H1 (cell line): ENCODE data around the gene CEP250. TPM values are rescaled to one million over a fixed set of nuclear protein-coding genes. Genes with fewer than 3 reads are reported as not detected.

Source experiments
- CTCF ChIA-PET: fragments of 300-600 bp; sonication (Branson Sonifier 250); formaldehyde crosslinking; loops from one replicate; lab custom pipeline; 2021; ENCODE audit not compliant: partially characterized antibody; lab: Charles Lee
- POLR2A ChIA-PET: fragments of 300-600 bp; sonication (Branson Sonifier 250); formaldehyde crosslinking; loops from one replicate; lab custom pipeline; 2021; ENCODE audit warnings: inconsistent platforms; ENCODE audit not compliant: partially characterized antibody; lab: Charles Lee
- DNase-seq, 2 experiments: peaks; one replicate each; pipeline versions ENCODE4 v3.0.0 to v3.0.0-alpha.2; 2010 to 2022; ENCODE audit warnings: low spot score in 2 of 2, low read depth in 1 of 2, mixed read lengths in 1 of 2
- FAIRE-seq: peaks from 2 replicates; lab custom pipeline; 2011; peaks lifted over from hg19 to GRCh38; lab: Jason Lieb, UNC
- H2AFZ ChIP-seq: 2 replicates; pipeline ENCODE4 v1.8.1; 2012; ENCODE audit warnings: low read length, inconsistent platforms
- H2AK5ac ChIP-seq: 2 replicates; pipeline ENCODE4 v1.6.1; 2013; ENCODE audit warnings: low read depth, low read length
- H2BK120ac ChIP-seq: replicated peaks from 2 replicates; pipeline ENCODE3; 2013; ENCODE audit warnings: low read depth, low read length, inconsistent platforms
- H2BK12ac ChIP-seq: 2 replicates; pipeline ENCODE4 v1.6.1; 2013; ENCODE audit warnings: low read depth, low read length
- H2BK15ac ChIP-seq: 2 replicates; pipeline ENCODE4 v1.6.1; 2013; ENCODE audit warnings: low read length
- H2BK20ac ChIP-seq: 2 replicates; pipeline ENCODE4 v1.6.1; 2013; ENCODE audit warnings: low read length
- H2BK5ac ChIP-seq: 2 replicates; pipeline ENCODE4 v1.6.1; 2013; ENCODE audit warnings: low read depth, low read length
- H3K14ac ChIP-seq: 2 replicates; pipeline ENCODE4 v1.6.1; 2013; ENCODE audit warnings: inconsistent platforms; ENCODE audit not compliant: insufficient read length
- H3K18ac ChIP-seq: 2 replicates; pipeline ENCODE4 v1.6.1; 2013; ENCODE audit warnings: low read length; ENCODE audit errors: extremely low read depth
- H3K23ac ChIP-seq: 2 replicates; pipeline ENCODE4 v1.6.1; 2013; ENCODE audit warnings: inconsistent platforms; ENCODE audit not compliant: insufficient read length
- H3K23me2 ChIP-seq: 2 replicates; pipeline ENCODE4 v1.6.1; 2013; ENCODE audit warnings: low read depth, low read length
- H3K27ac ChIP-seq: 2 replicates; pipeline ENCODE4 v1.6.1; 2011; ENCODE audit warnings: low read depth, low read length, inconsistent platforms
- H3K27me3 ChIP-seq, 4 experiments: replicated peaks in 1 of 4; 1 replicate in 1 of 4; 2 replicates in 3 of 4; pipeline versions ENCODE4 v1.6.1 to v1.8.1; 2011 to 2013; ENCODE audit warnings: low read length in 3 of 4, mild to moderate bottlenecking in 3 of 4, inconsistent platforms in 2 of 4, mixed read lengths in 2 of 4, moderate library complexity in 1 of 4; ENCODE audit not compliant: control insufficient read depth in 3 of 4, insufficient read depth in 3 of 4; ENCODE audit errors: extremely low read depth in 1 of 4
- H3K36me3 ChIP-seq, 4 experiments: 2 replicates each; pipeline versions ENCODE4 v1.6.1 to v1.8.1; 2011 to 2013; ENCODE audit warnings: mild to moderate bottlenecking in 4 of 4, low read length in 3 of 4, moderate library complexity in 2 of 4, control low read depth in 1 of 4, inconsistent platforms in 1 of 4; ENCODE audit not compliant: insufficient read depth in 4 of 4, control insufficient read depth in 2 of 4
- H3K4ac ChIP-seq: replicated peaks from 2 replicates; pipeline ENCODE3; 2013; ENCODE audit warnings: low read length, low read depth, mixed read lengths, inconsistent platforms; ENCODE audit not compliant: insufficient read length
- H3K4me1 ChIP-seq, 4 experiments: replicated peaks in 1 of 4; 1 replicate in 1 of 4; 2 replicates in 3 of 4; pipeline versions ENCODE4 v1.6.1 to v1.8.1; 2011 to 2013; ENCODE audit warnings: low read length in 3 of 4, inconsistent platforms in 2 of 4, mixed read lengths in 1 of 4; ENCODE audit not compliant: insufficient read depth in 4 of 4, control insufficient read depth in 3 of 4
- H3K4me2 ChIP-seq, 2 experiments: 2 replicates each; pipeline versions ENCODE4 v1.6.1 to v1.8.1; 2011 to 2013; ENCODE audit warnings: low read depth in 2 of 2, low read length in 2 of 2, control low read depth in 1 of 2, inconsistent platforms in 1 of 2, mild to moderate bottlenecking in 1 of 2; ENCODE audit not compliant: insufficient read depth in 1 of 2
- H3K4me3 ChIP-seq, 4 experiments: fragments of 200-600, 300-600 bp in 1 of 4; sonication (generic), shearing (Covaris generic), sonication (Bioruptor Twin) in 1 of 4; 2 replicates each; pipeline versions ENCODE4 v1.5.1 to v1.8.1; 2011 to 2016; ENCODE audit warnings: low read length in 4 of 4, low read depth in 3 of 4, control low read depth in 2 of 4, inconsistent platforms in 2 of 4, mild to moderate bottlenecking in 2 of 4, mixed read lengths in 1 of 4, moderate library complexity in 1 of 4; ENCODE audit not compliant: insufficient read depth in 2 of 4; ENCODE audit errors: extremely low read depth in 1 of 4
- H3K56ac ChIP-seq: replicated peaks from 2 replicates; pipeline ENCODE3; 2013; ENCODE audit warnings: low read depth, mild to moderate bottlenecking, mixed read lengths, low read length, inconsistent platforms; ENCODE audit not compliant: insufficient read length
- H3K79me1 ChIP-seq: 2 replicates; pipeline ENCODE4 v1.6.1; 2013; ENCODE audit warnings: low read depth, low read length, control low read depth
- H3K79me2 ChIP-seq, 2 experiments: 2 replicates each; pipeline versions ENCODE4 v1.6.1 to v1.8.1; 2012 to 2013; ENCODE audit warnings: low read length in 2 of 2, mild to moderate bottlenecking in 2 of 2, inconsistent platforms in 1 of 2; ENCODE audit not compliant: insufficient read depth in 2 of 2, control insufficient read depth in 1 of 2
- H3K9ac ChIP-seq, 4 experiments: replicated peaks in 1 of 4; 1 replicate in 1 of 4; 2 replicates in 3 of 4; pipeline versions ENCODE4 v1.6.1 to v1.8.1; 2011 to 2013; ENCODE audit warnings: low read depth in 3 of 4, low read length in 3 of 4, control low read depth in 2 of 4, mild to moderate bottlenecking in 2 of 4, moderate library complexity in 2 of 4, inconsistent platforms in 1 of 4; ENCODE audit errors: extremely low read depth in 1 of 4
- H3K9me3 ChIP-seq, 2 experiments: 2 replicates each; pipeline versions ENCODE4 v1.6.1 to v1.8.1; 2012 to 2013; ENCODE audit warnings: mild to moderate bottlenecking in 2 of 2, moderate library complexity in 2 of 2, control low read depth in 1 of 2, inconsistent platforms in 1 of 2, low read depth in 1 of 2, low read length in 1 of 2, mixed read lengths in 1 of 2; ENCODE audit not compliant: insufficient read depth in 2 of 2
- H4K20me1 ChIP-seq, 2 experiments: replicated peaks in 1 of 2; 2 replicates each; pipeline versions ENCODE3 to v1.8.1; 2011 to 2013; ENCODE audit warnings: inconsistent platforms in 2 of 2, low read length in 2 of 2, mild to moderate bottlenecking in 1 of 2; ENCODE audit not compliant: insufficient read depth in 2 of 2, control insufficient read depth in 1 of 2
- H4K5ac ChIP-seq: 2 replicates; pipeline ENCODE4 v1.6.1; 2013; ENCODE audit warnings: low read length, low read depth, mixed read lengths, inconsistent platforms; ENCODE audit not compliant: insufficient read length
- H4K8ac ChIP-seq: 2 replicates; pipeline ENCODE4 v1.8.0; 2013; ENCODE audit warnings: mild to moderate bottlenecking, moderate library complexity, low read length, inconsistent platforms; ENCODE audit not compliant: insufficient read depth; ENCODE audit errors: extremely low read depth
- H4K91ac ChIP-seq: replicated peaks from 2 replicates; pipeline ENCODE3; 2013; ENCODE audit warnings: low read length, mixed read lengths, inconsistent platforms; ENCODE audit not compliant: insufficient read length
- BACH1 ChIP-seq: IDR thresholded peaks from 2 replicates; pipeline ENCODE4 v1.6.1; 2012; ENCODE audit warnings: low read length, improper control_type of control experiment
- BRCA1 ChIP-seq: IDR thresholded peaks from 2 replicates; pipeline ENCODE4 v1.6.1; 2012; ENCODE audit warnings: low read depth, low read length, improper control_type of control experiment
- CBX8 ChIP-seq: fragments of 300-800, 300-1000 bp; sonication (generic); IDR thresholded peaks from 2 replicates; pipeline ENCODE4 v1.7.1; 2016; ENCODE audit warnings: low read depth, low read length, borderline replicate concordance
- CHD1 ChIP-seq: IDR thresholded peaks from 2 replicates; pipeline ENCODE4 v1.6.1; 2012; ENCODE audit warnings: low read depth, low read length, improper control_type of control experiment
- CHD2 ChIP-seq: IDR thresholded peaks from 2 replicates; pipeline ENCODE4 v1.6.1; 2012; ENCODE audit warnings: low read length, improper control_type of control experiment
- HDAC2 ChIP-seq, 2 experiments: fragments of 300-600 bp in 1 of 2; sonication (generic) in 1 of 2; IDR thresholded peaks; 2 replicates each; pipeline ENCODE4 v1.6.1; 2011 to 2012; ENCODE audit warnings: low read depth in 2 of 2, low read length in 2 of 2, mild to moderate bottlenecking in 2 of 2, moderate library complexity in 2 of 2, borderline replicate concordance in 1 of 2, inconsistent platforms in 1 of 2
- JUND ChIP-seq: IDR thresholded peaks from 2 replicates; pipeline ENCODE4 v1.6.1; 2011; ENCODE audit warnings: mild to moderate bottlenecking, improper control_type of control experiment, low read length
- NANOG ChIP-seq: IDR thresholded peaks from 2 replicates; pipeline ENCODE4 v1.6.1; 2011; ENCODE audit warnings: low read length, low read depth, mild to moderate bottlenecking, inconsistent platforms; ENCODE audit not compliant: insufficient read depth, poor library complexity, severe bottlenecking
- POLR2AphosphoS5 ChIP-seq: IDR thresholded peaks from 2 replicates; pipeline ENCODE4 v1.6.1; 2011; ENCODE audit warnings: low read depth, low read length
- RFX5 ChIP-seq: IDR thresholded peaks from 2 replicates; pipeline ENCODE4 v1.6.1; 2011; ENCODE audit warnings: low read depth, low read length, improper control_type of control experiment, borderline replicate concordance
- SP4 ChIP-seq: IDR thresholded peaks from 2 replicates; pipeline ENCODE4 v1.6.1; 2012; ENCODE audit warnings: low read length, inconsistent platforms
- TAF1 ChIP-seq: IDR thresholded peaks from 2 replicates; pipeline ENCODE4 v1.6.1; 2011; ENCODE audit warnings: mild to moderate bottlenecking, low read depth, low read length
- TCF12 ChIP-seq: IDR thresholded peaks from 2 replicates; pipeline ENCODE4 v1.6.1; 2011; ENCODE audit warnings: low read depth, mild to moderate bottlenecking, low read length
- ZNF274 ChIP-seq: IDR thresholded peaks from 2 replicates; pipeline ENCODE4 v1.7.0; 2012; ENCODE audit warnings: low read length, borderline replicate concordance; ENCODE audit errors: extremely low read depth
- WGBS, 2 experiments: shearing (Covaris generic) in 1 of 2; methylation state at CpG; one replicate each; pipeline versions ENCODE4 v1.1.6 to v1.1.7; 2013 to 2015; ENCODE audit warnings: low lambda C conversion rate in 2 of 2, mixed read lengths in 2 of 2, inconsistent platforms in 1 of 2, low coverage in 1 of 2, missing lambda C conversion rate in 1 of 2; ENCODE audit not compliant: insufficient replicate concordance in 2 of 2, insufficient coverage in 1 of 2, insufficient read length in 1 of 2; ENCODE audit errors: extremely low coverage in 1 of 2, missing lambda C conversion rate in 1 of 2; 5-methylcytosine and 5-hydroxymethylcytosine counted together
- polyA plus RNA-seq, 7 experiments: library from polyadenylated mRNA; depleted of rRNA in 3 of 7; stranded (reverse) in 5 of 7; unstranded in 2 of 7; fragments of >200 nt in 5 of 7; fragments of 200-250 nt in 2 of 7; gene quantifications; 1 replicate in 5 of 7; 2 replicates in 1 of 7; 4 replicates in 1 of 7; pipeline versions ENCODE4 v1.2.1 to v1.2.3, GENCODE V29; 2011 to 2013; ENCODE audit warnings: missing spikeins in 2 of 7, mixed read lengths in 2 of 7
- total RNA-seq: library from RNA; stranded (reverse); fragmentation: NEBNext Ultra II Directional; extraction: Animal tissue kit (Norgen Biotek cat#: 25700); gene quantifications from 2 replicates; pipeline ENCODE4 v1.2.1, GENCODE V29; 2021

The CEP250 gene
- total and polyA plus RNA-seq, 2 of the 8 experiments (the other 6 are each of a cell fraction or from before 2014, with no cell fraction given) = 2.6 to 33.7 TPM

GRCh38 chr20:35479798-35480197 is 24.4 kb downstream of the CEP250 start:
- Histone ChIP-seq H3K79me2 (no peaks in the 10 kb centered on the region), H2AFZ (no peak overlapping the region), H3K14ac (no peak overlapping the region), H3K9me3 (no peaks in the 10 kb centered on the region), H3K4me3 (no peak overlapping the region), H3K23me2 (no peaks in the 10 kb centered on the region), H3K27ac (no peak overlapping the region), H2BK120ac (no peak overlapping the region), H3K79me1 (no peaks in the 10 kb centered on the region), H4K20me1 (peaks cover 0 to under 1% of the 10 kb centered on the region in 2 experiments), H3K36me3 (peaks cover 13 to 61% (median 37%) of the 10 kb centered on the region in 4 experiments), H3K23ac (no peak overlapping the region), H3K4ac (no peak overlapping the region), H2BK12ac (no peak overlapping the region), H3K27me3 (no peaks in the 10 kb centered on the region), H2AK5ac (no peak overlapping the region), H2BK15ac (no peak overlapping the region), H4K5ac (no peak overlapping the region), H4K8ac (no peak overlapping the region), H3K18ac (no peak overlapping the region), H2BK5ac (no peak overlapping the region), H3K4me1 (no peaks in the 10 kb centered on the region), H2BK20ac (no peak overlapping the region), H3K9ac (no peak overlapping the region), H3K56ac (no peak overlapping the region), H4K91ac (no peak overlapping the region), H3K4me2 (no peak overlapping the region)
- POLR2A ChIA-PET = interaction anchor here (0.7 to 1.9 kb wide), 4 partner anchors 9 to 137 kb away, joined by 3 to 5 read pairs (median 4); partner anchors contain the start of gene CEP250
- DNase-seq = no peak
- CTCF ChIA-PET = interaction anchor here (0.9 to 2.6 kb wide), 7 partner anchors 9 to 150 kb away, joined by 3 to 10 read pairs (median 3); no protein-coding TSS in a partner anchor
- WGBS, 2 experiments = 93% methylated on average over 5 of the region's 5 CpGs; no CpG with 5 or more reads in 1 of the 2 experiments
- FAIRE-seq = no peak
- TF ChIP-seq CBX8 = no peak
- TF ChIP-seq HDAC2 (IDR thresholded peaks at IDR 0.05; ENCODE audit: borderline replicate concordance in 1 of 2, low read depth in 2 of 2, low read length in 2 of 2) = no peak
- no peak for TF ChIP-seq POLR2AphosphoS5
- TF ChIP-seq TAF1 = no peak
- TF ChIP-seq CHD1 = no peak
- TF ChIP-seq BRCA1 = no peak
- TF ChIP-seq TCF12 = no peak
- TF ChIP-seq JUND = no peak
- no peak for TF ChIP-seq ZNF274
- TF ChIP-seq BACH1 = no peak
- no peak for TF ChIP-seq NANOG
- no peak for TF ChIP-seq RFX5
- TF ChIP-seq SP4 = no peak
- no peak for TF ChIP-seq CHD2
